Omental fat pad (tissue), 4 donors: ENCODE measurements around the gene AUTS2. TPM values are rescaled to one million over a fixed set of nuclear protein-coding genes. Genes with fewer than 3 reads are reported as not detected.
A peak's percentile ranks its signal among the peaks of the same experiment; 100 is the strongest.

Experiments used
- ATAC-seq: fragments of 150-250 bp; one replicate; pipeline ENCODE4 v1.9.1; 2016; ENCODE audit warnings: mild to moderate bottlenecking, moderate library complexity; ENCODE audit not compliant: low FRiP score
- DNase-seq: peaks from one replicate; pipeline ENCODE4 v3.0.0-alpha.2; 2019; ENCODE audit warnings: low spot score
- CTCF ChIP-seq, 3 donors: fragments of 450-650 bp; IDR thresholded peaks; one replicate each; pipeline ENCODE4 v1.5.1; 2016 to 2017; ENCODE audit warnings: antibody characterized with exemption in 3 of 3, mild to moderate bottlenecking in 3 of 3, moderate library complexity in 2 of 3
- total RNA-seq, 4 donors: library from RNA; depleted of rRNA; stranded (reverse); fragments of >200 nt; gene quantifications; one replicate each; pipeline ENCODE4 v1.1.0, GENCODE V29; 2016

AUTS2 gene
- total RNA-seq, 4 donors from 2014 or later, result 13.2 to 27.0 (median 21.2) TPM

GRCh38 chr7:70312336-70312735, 714.1 kb downstream of the AUTS2 start:
- DNase-seq (no peak), ATAC-seq (no peak)
- TF ChIP-seq CTCF (IDR thresholded peaks at IDR 0.05), result no peak

- ATAC-seq (no peak), DNase-seq (no peak)
- no peak for TF ChIP-seq CTCF (IDR thresholded peaks at IDR 0.05)
Observed at GRCh38 chr7:70313271-70313670, 715.0 kb downstream of the AUTS2 start.

- no peak for TF ChIP-seq CTCF (IDR thresholded peaks at IDR 0.05)
- ATAC-seq (no peak), DNase-seq (no peak)
Observed at GRCh38 chr7:70313687-70314086, 715.4 kb downstream of the AUTS2 start.

GRCh38 chr7:70314221-70314620, 715.9 kb downstream of the AUTS2 start:
- DNase-seq (no peak), ATAC-seq (no peak)
- TF ChIP-seq CTCF (IDR thresholded peaks at IDR 0.05), result no peak

GRCh38 chr7:70316745-70317144, 718.5 kb downstream of the AUTS2 start:
- no peak for DNase-seq
- ATAC-seq, result no peak
- no peak for TF ChIP-seq CTCF (IDR thresholded peaks at IDR 0.05)

GRCh38 chr7:70317356-70317755, 719.1 kb downstream of the AUTS2 start:
- TF ChIP-seq CTCF (IDR thresholded peaks at IDR 0.05), result no peak
- no peak for DNase-seq
- ATAC-seq, result peak; percentile 72

GRCh38 chr7:70318511-70318910, 720.2 kb downstream of the AUTS2 start:
- DNase-seq, result no peak
- ATAC-seq, result no peak
- TF ChIP-seq CTCF (IDR thresholded peaks at IDR 0.05), result no peak
